Activated T-helper 1 cell treated with anti-CD3 and anti-CD28 coated beads, Interleukin-2, amount 50 U/mL, for 16 hours (primary cell): Measurements from ENCODE around the gene GTF2H3.

Source experiments
- DNase-seq, 2 donors: peaks; one replicate each; pipeline ENCODE4 v3.0.0-alpha.2; 2020; ENCODE audit warnings: low read depth in 1 of 2, low spot score in 1 of 2

Gene GTF2H3

DNA sequence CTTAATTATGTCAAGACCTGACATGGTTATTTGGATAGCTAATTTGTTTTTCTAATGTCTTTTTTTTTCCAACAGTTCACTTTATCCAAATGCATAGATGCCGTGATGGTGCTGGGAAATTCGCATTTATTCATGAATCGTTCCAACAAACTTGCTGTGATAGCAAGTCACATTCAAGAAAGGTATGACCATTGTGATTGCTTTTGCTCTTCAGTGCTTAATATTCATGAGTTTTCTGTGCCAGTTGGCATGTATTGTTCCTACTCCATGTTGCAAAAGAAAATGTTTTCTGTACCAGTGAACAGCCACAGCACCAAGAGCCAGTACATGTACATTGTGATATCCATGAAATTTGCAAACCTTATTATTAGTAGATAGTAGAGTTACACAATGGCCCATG, 11.8 kb downstream of the GTF2H3 start:
- DNase-seq = no peak

DNA sequence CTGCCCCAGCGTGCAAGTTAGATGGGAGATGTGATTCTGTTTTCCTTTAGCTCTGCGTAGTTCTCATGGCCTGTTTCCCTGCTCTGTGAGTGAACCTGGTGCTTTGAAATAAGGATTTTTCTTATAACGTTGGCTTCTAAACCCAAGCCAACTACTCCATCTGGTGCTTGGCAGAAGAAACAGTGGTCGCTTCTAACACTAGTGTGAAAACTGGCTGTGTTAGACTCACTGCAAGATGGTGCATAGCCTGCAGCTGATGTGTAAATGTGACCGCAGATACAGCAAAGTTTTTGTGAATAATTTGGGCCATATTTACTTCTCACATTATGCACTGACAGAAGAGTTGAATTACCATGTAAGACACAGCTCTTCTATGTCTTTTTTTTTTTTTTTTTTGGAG, 12.2 kb downstream of the GTF2H3 start:
- no peak for DNase-seq

DNA sequence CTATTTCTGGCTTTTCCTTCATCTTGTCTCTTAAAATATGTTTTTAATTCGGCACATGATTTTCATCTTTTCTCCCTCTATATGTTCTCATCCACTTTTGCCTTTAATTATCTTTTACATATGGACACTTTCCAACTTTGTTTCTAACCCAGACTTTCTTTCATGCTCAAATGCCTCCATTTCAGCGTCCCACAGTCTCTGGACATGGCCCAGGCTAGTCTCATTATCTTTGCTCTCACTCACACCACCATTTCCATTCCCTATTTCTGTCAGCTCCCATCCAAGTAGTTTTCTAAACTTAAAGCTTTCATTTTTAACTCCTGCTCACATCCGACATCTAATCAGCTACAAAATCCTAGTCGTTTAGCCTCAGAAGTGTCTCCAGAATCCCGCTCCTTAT, 14.8 kb downstream of the GTF2H3 start:
- DNase-seq = no peak

- DNase-seq = no peak
Observed at GRCh38 chr12:123654129-123654701, 20.6 kb downstream of the GTF2H3 start.

- DNase-seq = no peak
Observed at GRCh38 chr12:123655420-123655819, 21.8 kb downstream of the GTF2H3 start.

GRCh38 chr12:123656392-123656791, 22.8 kb downstream of the GTF2H3 start:
- DNase-seq = no peak

DNA sequence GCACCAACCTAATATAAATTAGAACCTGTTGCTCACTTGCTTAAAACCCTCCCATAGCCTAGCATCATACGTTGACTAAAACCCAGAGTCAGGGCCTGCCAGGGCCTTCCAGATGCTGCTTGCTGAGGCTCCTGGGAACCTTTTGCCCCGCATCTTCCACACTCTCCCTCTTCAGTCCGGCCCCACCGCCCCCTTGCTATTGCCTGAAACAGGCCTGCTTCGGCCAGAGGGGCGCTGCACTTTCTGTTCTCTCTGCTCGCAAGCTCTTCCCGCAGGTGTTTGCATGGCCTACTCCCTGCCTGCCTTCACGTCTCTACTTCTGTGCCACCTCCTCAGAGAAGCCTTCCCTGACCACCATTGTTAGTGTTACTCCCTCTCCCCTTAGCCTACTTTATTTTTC, 23.6 kb downstream of the GTF2H3 start:
- no peak for DNase-seq

- no peak for DNase-seq
Observed at GRCh38 chr12:123659996-123660727, 26.5 kb downstream of the GTF2H3 start.

- no peak for DNase-seq
Observed at GRCh38 chr12:123667771-123668170, 34.1 kb downstream of the GTF2H3 start.

GRCh38 chr12:123670882-123671728, 37.5 kb downstream of the GTF2H3 start, which contains the start of gene TCTN2:
TSS of gene TCTN2 (plus strand) at chr12:123671113. CDS start at chr12:123671241, 128 bp downstream.
- peak; percentile 88 to 90 for DNase-seq

GRCh38 chr12:123671876-123672275, 38.2 kb downstream of the GTF2H3 start:
- DNase-seq = no peak

DNA sequence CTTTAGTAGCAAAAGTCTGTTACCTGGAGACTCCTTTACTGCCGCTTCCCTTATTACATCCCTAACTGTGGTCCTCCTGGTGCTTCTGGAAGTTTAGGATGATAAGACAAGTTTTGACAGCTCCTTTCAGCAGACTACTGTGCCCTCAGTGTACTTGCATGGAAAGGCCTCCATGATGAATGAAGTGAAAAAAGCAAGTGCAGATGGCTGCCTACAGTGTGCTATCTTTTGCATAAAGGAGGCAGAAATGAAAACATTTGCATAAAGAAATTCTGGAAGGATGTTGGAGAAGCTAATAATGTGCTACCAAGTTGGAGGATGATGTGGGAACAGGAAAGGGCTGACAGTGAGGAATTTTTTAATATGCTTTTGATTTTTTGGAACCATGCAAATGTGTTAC, 41.8 kb downstream of the GTF2H3 start:
- no peak for DNase-seq

- no peak for DNase-seq
Observed at GRCh38 chr12:123676616-123677320, 43.1 kb downstream of the GTF2H3 start.

DNA sequence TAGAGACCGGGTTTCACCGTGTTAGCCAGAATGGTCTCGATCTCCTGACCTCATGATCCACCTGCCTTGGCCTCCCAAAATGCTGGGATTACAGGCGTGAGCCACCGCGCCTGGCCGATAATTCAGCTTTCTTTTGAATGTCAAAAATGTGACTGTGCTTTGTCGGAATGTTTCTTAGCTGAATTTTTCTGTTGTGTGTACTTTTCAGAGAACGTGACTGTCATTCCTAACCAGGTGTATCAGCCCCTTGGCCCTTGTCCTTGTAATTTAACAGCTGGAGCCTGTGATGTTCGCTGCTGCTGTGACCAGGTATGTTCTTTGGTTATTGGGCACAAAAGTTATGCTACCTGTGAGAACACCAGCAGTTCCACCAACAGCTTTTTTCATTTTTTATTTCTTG, 45.4 kb downstream of the GTF2H3 start:
- DNase-seq = no peak

GRCh38 chr12:123681605-123682004, 48.0 kb downstream of the GTF2H3 start:
- no peak for DNase-seq

DNA sequence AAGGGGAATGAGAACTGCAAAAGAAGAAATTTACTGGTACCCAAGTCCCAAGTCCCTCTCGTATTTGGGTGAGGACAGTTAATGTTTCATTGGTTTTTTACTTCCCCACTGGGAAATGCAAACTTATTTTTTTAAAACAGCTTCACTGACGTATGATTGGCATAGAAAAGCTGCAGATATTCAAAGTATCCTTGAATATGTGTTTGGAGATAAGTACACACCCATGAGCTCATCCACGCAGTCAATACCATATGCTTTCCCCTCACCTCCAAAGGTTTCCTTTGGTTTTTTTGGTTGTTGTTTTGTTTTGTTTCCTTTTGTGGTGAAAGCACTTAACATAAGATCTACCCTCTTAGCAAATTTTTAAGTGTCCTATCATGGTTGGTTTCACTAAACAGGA, 50.3 kb downstream of the GTF2H3 start:
- no peak for DNase-seq

GRCh38 chr12:123686636-123687190, 53.1 kb downstream of the GTF2H3 start:
- no peak for DNase-seq

GRCh38 chr12:123690191-123690840, 56.7 kb downstream of the GTF2H3 start:
- DNase-seq = no peak

DNA sequence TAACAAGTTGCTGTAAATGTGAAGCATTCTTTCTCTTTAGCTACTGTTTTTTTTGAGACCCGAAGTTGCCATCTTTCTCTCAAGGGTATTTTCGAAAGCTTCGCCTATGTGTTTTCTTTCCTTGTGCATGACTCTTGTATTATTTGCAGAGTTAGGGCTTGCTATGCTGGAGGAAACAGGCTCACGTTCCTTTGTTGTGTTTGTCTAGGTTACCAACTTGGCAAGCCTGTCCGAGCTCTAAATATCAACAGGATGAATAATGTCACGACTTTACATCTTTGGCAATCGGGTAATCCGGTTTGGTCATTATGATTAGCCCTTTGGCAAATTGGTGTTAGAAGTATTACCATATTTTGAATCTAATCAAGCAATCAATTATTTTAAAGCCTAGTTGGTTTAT, 62.6 kb downstream of the GTF2H3 start:
- DNase-seq = no peak

DNA sequence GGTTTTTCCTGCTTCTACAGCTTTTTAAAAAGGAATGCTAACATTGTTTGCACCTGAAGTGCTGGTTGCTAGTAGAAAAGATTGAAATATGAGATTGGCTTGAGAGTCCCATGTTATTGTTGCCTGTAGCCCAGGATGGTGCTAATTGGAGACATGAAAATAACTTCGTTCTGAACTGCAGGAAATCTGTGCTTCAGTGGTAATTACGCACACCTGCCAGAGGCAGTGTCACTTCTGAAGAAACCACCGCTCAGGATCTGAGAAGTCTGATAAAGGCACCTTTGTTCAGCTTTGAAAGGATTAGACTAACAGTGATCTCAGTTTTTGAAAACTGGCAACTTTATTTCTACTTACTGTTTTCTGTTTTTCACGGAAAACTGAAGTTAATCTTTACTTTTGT, 63.0 kb downstream of the GTF2H3 start:
- no peak for DNase-seq

- DNase-seq = no peak
Observed at GRCh38 chr12:123705935-123706334, 72.3 kb downstream of the GTF2H3 start.
